Activated CD8-positive, alpha-beta memory T cell treated with anti-CD3 and anti-CD28 coated beads, Interleukin-2, amount 50 U/mL, for 4 hours (primary cell): ENCODE results near the gene P2RX2.
"Not testable (repeated sequence)": the region's sequence is repeated elsewhere in the genome, so short reads cannot be mapped to it uniquely, and the experiment has no call there.

Experiments used
- DNase-seq: peaks from one replicate; pipeline ENCODE4 v3.0.0-alpha.2; 2020

The P2RX2 gene

DNA sequence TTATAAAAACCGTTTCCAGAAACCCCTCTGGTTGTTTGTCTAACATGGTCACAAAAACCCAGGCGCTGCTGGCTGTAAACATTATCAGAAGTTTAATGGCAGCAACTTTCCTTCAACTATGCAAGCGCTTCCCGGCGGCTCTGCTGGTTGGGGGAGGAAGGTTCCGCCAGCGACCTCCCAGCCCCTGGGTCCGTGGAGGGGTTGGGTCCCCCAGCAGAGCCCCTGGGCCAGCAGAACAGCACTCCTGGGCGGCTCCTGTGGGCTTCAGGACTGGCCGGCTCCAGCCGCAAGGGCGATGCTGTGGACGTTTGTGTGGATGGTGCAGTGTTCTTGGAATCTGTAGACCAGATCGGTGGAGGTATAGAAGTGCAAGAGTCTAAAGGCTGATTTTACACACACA lies 34.1 kb upstream of the P2RX2 start:
- no peak for DNase-seq

DNA sequence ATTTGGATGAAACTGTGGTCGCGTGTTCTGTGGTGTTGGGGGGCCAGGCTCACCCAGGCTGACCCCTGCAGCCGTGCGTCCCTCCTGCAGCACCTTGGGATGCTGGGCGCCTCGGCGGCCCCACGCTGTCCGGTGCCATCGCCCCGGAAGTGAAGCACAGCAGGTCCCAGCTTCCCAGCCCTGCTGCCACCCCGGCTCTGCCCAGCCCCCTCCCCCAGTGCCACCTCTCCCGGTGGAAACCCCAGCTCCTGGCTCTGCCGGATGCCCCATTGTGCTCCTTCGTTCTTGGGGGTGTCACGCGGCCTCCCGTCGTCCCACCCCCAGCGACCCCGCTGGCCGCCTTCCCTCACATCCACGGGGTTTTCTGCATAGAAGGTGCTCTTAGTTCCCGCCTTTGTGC lies 33.4 kb upstream of the P2RX2 start:
- DNase-seq, result no peak

DNA sequence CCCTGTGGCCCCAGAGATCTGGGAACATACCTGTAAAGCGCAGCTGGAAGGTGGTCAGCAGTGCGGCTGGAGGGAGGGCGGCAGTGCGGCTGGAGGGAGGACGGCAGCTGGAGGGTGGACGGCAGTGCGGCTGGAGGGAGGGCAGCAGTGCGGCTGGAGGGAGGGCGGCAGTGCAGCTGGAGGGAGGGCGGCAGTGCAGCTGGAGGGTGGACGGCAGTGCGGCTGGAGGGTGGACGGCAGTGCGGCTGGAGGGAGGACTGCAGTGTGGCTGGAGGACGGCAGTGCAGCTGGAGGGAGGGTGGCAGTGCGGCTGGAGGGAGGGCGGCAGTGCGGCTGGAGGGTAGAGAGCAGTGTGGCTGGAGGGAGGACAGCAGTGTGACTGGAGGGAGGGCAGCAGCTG lies 31.6 kb upstream of the P2RX2 start:
- no peak for DNase-seq

DNA sequence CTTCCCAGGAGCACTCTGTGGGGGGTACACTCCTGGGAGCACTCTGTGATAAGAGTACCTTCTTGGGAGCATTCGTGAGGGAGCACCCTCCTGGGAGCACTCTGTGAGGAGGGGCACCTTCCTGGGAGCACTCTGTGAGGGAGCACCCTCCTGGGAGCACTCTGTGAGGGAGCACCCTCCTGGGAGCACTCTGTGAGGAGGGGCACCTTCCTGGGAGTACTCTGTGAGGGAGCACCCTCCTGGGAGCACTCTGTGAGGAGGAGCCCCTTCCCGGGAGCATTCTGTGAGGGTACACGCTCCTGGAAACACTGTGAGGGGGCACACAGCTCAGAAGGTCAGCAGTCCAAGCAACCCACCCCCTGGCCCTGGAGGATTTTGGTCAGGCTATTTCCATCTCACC lies 30.8 kb upstream of the P2RX2 start:
- DNase-seq, result no peak

DNA sequence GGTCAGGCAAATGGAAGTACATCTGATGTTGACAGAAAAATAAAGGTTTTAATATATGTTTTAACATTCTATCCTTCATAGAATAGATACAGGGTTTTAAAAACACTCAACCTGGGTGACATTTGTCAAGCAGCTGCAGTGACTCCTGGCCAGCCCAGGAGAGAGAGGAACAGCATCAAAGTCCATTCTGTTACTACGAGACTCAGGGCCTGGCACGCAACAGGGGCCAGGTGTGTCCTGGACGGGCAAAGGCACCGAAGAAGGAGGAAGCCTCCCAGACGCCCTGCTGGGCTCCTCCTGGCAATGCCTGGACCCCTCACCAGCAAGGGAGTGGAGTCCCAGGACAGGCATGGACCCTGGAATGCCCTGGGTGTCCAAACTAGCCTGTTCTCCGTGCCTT lies 30.3 kb upstream of the P2RX2 start:
- DNase-seq, result no peak

DNA sequence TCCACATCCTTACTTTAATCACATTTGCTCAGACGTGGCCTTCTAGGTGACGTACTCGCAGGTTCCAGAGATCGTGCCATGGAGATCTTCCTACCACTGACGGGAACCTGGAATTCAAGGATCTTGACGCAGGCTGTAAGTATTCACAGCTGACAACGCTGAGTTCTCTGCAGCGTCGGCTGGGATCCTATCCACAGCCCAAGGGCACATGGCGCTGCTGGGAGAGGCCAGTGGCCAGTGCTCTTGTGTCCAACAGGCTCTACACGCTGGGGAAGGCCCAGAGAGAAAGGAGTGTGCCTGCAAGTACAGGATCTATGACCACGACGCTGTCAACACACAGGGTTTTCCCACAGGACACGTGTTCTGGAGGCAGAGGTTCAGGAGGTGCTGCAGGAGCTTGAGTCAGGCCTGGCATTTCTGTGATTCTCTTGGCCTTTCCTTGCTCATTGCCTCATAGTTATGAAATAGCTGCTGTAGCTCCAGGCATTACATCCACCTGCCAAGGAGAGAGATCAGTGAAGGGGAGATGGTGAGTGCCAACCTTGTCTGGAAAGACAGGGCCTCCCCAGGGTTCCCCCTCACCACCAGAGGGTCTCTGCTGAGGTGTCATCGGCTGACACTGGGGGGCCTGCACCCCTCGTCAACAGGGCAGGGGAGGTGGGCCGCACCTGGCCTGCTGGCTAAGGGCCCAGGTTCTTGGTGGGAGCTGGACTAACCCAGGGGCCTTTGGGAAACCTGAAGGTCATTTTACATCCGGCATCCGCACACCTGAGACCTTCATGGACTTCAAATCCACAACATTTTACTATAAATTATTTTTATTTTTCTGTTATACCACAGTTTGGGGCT lies 29.5 kb upstream of the P2RX2 start:
- no peak for DNase-seq

DNA sequence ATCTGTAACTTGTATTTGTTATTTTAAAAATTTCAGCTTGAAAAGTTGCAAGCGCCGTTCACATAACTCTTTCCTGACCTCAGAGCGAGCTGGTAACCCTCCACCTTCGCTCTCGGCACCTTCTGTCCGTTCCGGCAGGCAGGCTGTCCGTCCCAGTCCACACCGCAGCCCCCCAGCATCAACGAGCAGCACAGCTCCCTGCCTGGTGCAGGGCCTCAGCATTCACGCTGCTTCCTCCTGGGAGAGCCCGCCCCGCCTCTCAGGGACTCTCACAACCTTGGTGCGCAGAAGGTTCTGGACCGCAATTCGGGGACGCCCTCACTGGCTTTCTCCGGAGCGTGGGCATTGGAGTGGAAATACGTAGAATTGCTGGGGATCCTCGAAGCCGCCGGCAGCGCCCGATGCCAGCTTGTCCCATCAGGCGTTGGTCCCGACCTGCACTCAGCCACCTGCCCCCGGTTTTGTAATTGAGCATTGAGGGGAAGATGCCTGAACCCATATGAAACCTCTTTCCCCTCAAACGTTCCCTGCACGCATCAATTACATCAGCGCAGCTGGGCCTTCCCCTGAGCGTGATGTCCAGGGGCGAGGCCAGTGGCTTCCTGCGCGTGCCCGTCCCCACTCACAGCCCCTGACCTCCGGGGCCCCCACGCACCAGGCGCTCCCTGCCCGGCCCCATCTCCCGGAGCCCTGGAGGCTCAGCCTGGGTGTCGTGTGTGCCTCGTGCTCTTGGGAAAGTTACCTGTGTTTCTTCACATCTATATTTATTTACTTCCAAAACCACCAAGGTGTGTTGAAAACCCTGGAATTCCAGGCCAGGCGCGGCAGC lies 27.3 kb upstream of the P2RX2 start:
- DNase-seq, result no peak

DNA sequence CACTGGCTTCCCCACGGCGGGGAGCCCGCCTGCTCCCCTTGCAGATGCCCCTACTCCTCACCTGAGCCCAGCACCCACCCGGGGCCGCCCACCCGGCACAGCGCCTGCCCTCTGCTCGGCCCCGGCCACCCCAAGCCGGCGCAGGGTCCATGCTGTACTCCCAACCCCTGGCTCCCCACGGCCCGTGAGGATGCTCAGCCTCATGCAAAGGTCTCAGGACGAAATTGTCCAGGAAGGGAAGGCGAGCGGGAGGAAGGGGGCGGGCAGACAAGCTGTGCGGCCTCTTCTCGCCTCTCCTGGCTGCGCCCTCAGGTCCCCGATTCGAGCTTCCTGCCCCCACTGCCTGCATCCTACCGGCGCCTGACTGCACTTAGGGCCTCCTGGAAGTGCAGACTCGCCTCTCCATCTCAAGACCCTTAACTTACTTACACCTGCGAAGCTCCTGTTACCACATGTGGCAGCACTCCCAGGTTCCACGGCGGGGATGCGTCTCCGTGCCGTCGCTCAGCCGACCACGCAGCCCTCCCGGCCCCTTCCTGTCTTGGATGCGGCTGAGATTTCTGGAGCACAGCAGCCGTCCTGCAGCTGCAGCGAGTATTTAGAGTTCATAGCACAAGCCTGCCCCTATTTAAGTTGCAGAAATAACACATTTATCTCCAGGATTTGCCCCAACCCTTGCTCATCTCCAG lies 26.1 kb upstream of the P2RX2 start:
- no peak for DNase-seq

DNA sequence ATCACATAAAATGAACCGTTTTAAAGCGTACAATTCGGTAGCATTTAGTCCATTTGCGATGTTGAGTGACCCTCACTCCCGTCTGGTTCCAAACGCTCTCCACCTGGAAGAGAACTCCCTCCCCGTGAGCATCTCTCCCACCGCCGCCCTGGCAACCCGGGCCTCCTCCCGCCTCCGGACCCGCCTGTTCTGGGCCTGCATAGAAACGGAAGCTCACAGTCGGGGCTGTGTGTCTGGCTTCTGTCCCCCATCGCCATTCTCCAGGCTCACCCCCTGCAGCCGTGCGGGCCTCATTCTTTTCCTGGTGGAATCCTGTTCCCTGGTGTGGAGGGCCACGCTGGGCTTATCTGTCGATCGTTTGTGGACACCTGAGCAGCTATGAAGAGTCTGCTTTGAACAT lies 25.5 kb upstream of the P2RX2 start:
- DNase-seq, result no peak

DNA sequence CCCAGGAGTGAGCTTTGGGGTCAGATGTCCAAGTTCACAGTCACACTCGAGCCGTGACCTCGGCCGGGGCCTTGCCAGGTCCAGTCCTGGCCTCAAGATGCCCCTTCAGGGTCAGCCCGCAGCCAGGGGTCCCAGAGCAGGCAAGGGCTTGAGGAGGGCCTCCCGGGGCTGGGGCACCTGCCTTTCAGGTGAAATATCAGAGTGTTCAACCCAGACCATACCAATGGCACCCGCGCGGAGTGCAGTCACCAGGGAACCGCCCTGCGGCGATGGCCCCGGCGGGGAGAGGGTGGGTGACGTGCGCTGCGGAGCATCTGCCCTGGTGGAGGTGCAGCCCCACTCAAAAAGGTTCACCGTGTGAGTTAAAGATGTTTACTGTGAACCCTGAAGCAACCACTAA lies 25.1 kb upstream of the P2RX2 start:
- no peak for DNase-seq

DNA sequence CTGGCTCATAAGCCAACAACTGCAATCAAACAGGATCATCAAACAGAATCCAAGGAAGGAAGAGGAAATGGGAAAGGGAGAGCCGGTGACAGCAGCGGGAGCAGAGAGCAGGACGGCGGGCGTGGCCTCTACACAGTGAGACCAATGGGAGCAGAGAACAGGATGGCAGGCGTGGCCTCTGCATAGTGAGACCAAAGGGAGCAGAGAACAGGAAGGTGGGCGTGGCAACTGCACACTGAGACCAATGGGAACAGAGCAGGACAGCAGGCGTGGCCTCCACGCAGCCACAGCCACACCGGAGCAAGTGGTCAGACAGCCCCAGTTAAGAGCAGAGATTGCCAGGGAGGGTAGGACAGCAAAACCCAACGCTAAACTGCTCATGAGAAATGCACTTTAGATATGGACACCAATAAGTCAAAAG lies 24.6 kb upstream of the P2RX2 start:
- peak; percentile 14 for DNase-seq

DNA sequence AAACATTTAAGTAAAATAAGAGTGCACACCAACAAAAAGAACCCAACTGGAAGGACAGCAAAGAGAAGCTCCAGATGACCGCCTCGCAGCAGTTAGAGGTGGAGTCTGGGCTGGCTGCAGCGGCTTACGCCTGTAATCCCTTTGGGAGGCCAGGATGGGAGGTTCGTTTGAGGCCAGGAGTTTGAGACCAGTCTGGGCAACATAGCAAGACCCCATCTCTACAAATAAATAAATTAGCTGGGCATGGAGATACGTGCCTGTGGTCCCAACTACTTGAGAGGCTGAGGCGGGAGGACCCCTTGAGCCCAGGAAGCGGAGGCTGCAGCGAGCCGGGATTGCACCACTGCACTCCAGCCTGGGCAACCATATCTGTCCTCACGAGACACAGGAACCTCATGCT lies 23.4 kb upstream of the P2RX2 start:
- no peak for DNase-seq

DNA sequence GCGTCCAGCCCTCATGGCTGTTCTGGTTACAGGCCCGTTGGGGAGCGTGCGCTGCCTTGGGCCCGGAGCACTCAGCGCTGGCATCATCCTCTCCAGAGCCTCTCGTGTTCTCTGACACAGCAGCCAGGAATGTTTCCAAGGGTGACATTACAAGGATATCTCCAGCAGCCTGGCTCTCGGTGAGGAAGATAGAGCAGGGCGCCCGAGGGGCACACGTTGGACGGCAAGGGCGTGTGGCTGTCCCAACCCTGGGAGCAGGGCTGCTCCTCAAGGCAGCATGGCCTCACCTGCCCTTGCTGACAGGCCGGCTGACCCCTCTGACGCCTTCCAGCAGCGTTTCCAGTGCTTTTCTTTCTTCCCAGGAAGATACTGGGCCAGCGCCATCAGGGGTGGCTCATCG lies 22.6 kb upstream of the P2RX2 start:
- DNase-seq, result no peak

DNA sequence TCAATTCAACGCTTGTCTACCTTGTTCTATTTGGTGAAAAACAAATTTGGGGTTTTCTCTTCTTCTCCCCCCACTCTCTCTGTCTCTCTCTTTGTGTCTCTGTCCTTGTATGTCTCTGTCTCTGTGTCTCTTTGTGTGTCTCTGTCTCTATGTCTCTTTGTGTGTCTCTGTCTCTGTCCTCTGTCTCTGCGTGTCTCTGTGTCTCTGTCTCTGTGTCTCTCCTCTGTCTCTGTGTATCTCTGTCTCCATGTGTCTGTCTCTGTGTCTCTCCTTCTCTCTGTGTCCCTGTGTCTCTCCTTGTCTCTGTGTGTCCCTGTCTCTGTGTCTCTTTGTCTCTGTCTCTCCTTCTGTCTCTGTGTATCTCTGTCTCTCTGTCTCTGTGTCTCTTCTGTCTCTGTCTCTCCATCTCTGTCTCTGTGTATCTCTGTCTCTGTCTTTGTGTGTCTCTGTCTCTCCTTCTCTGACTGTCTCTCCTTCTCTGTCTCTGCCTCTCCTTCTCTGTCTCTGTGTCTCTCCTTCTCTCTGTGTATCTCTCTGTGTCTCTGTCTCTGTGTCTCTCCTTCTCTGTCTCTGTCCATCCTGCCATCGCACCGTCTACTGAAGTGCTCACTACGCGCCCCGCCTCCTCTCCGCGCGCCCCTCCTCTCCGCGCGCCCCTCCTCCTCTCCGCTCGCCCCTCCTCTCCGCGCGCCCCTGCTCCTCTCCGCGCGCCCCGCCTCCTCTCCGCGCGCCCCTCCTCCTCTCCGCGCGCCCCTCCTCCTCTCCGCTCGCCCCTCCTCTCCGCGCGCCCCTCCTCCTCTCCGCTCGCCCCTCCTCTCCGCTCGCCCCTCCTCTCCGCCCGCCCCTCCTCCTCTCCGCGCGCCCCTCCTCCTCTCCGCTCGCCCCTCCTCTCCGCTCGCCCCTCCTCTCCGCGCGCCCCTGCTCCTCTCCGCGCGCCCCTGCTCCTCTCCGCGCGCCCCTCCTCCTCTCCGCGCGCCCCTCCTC lies 21.0 kb upstream of the P2RX2 start:
- no peak for DNase-seq

DNA sequence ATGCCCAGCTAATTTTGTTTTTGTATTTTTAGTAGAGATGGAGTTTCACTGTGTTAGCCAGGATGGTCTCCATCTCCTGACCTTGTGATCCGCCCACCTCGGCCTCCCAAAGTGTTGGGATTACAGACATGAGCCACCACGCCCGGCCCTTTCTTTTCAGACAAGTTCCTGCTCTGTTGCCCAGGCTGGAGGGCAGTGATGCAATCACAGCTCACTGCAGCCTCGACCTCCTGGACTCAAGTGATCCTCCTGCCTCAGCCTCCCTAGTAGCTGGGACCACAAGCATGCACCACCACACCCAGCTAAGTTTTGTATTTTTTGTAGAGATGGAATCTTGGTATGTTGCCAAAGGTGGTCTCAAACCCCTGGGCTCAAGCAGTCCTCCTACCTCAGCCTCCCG lies 19.1 kb upstream of the P2RX2 start:
- not testable (repeated sequence) for DNase-seq

DNA sequence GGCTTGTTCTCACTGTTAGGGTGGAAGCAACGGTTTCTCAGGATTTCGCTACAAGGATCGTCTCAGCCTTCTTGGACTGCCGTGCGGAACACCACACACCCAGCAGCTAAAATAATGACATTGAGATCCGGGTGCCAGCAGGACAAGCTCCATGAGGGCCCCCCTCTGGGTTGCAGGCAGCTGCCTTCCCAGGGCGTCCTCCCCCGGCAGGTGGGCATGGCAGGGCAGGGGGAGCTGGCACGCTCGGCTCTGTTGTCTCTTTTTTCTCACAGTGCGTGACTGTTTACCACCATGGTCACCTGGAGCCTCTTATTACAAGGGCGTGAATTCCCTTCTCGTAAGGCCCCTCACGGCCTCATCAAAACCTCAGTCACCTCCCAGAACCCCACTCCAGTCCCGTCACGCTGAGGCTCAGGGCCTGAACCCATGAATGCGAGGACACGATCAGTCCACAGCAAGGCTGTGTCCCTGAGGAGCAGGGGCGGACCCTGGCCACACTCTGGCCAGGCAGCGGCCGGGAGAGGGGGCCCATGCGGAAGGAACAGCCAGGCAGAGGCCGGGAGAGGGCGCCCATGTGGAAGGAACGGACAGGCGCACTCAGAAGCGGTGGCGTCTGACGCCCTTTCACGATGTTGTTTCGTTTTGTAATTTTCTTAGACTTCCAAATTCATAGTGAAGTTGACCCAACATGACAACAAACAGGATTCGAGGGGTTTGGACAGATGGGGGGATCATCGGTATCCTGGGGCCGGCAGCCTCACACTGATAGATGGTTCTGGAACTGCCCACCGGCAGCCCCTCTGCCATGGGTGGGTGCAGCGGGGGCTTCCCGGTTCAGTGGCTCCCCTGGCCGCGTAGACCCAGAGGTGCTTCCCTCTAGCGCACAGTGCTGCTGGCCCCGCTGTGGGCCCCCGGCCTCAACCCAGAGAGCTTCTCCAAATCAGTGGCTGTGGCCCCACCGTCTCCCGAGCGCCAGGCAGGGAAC lies 18.2 kb upstream of the P2RX2 start:
- DNase-seq, result peak; percentile 37

DNA sequence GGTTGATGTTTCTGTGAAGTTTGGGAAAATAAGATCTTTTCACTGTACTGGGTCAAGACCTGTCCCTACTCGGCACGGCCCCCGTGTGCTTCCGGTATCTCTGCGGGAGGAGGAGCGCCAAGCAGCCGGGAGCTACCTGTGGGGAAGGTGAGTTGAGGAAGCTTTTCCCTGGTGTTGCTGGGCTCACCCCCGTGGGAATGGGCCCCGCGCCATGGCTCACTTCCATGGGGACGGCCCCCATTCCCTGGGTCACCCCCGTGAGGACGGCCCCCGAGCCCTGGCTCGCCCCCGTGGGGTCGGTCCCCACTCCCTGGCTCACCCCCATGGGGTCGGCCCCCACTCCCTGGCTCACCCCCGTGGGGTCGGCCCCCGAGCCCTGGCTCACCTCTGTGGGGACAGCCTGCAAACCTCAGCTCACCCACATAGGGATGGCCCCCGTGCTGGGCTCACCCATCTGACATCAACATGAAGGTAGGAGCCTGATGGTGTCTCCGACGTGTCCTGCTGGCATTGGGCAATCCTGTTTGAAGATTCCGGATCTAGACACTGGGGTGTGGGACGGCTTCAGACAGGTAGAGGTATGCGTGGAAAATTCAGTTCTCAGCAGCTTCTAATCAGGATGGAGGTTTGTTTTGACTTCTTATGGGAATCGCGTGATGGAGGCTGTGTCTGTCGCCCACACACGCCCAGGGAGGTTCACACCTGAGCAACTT lies 17.2 kb upstream of the P2RX2 start:
- no peak for DNase-seq

DNA sequence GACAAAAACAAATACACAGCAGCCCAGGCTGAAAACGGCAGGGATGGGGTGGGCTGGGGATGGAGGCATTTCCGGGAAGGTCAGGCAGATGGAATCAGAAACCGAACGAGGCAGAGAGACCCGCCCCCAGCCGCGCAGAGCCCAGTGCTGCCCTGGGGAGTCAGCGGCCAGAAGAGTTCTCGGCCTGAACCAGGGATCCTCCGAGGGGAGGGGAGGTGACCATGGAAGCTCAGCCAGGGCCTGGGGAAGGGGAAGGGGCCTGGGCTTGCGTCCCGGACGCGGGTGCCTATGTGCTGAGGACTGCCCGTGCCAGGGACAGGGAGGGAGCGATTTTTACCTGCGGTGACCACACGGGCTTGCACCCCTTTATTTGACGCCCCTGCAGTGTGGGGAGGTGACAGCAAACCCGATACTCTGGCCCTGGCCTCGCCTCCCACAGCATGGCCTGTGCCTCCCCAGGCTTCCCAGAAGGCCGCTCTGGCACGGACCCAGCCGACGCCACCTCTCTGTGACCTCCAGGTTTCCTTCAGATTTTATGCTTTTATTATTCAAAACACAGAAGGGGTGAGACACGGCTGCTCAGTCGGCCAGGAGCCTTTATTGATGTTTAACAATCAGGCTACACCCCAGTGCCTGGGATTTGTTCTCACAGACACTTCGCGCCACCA lies 15.9 kb upstream of the P2RX2 start:
- no peak for DNase-seq

DNA sequence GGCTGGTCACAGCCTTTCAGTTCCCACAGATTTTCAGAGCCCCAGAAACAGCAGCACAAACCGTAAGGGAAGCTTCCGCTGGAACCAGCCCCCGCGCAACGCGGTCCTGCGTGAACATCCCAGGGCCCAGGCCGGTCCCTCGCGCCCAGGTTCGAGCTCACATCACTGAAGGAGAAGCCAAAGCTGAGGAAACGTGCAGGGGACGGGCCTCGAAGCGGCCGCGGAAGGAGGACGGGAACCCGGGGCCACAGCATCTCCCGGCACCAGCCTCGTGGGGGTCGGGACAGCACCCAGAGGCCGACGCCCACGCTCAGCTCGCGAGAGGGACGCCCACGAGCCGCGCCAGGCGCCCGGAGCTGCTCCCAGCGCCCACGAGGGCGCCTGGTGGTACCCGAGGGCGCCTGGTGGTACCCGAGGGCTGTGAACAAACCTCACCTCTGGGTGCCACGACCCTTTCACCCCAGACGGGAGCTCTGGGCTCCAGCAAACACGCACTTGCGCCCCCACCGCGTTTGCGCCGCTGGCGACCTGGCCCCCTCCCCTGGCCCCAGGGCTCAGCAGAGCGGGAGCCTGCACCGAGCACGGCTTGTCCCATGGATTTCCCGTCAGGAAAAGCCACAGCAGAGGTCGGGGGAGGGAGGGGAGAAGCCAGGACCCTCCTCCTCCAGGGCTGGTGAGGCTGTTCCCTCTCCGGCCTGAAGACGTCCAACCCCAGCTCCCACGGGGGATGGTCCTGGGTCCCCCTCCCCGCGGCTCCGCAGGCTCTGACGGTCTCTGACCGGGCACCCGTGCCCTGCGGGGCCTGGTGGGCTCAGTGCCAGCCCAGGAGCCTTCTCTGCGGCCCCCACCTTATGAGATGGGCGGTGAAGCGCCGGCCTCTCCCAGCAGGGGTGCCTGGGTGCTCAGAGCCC lies 15.1 kb upstream of the P2RX2 start:
- DNase-seq, result no peak
